ENCODE results near the gene VKORC1. TPM values are rescaled to one million over a fixed set of nuclear protein-coding genes. Genes with fewer than 3 reads are reported as not detected.

Gene VKORC1
- total RNA-seq, 1 experiment from 2014 or later, result 119 TPM

DNA sequence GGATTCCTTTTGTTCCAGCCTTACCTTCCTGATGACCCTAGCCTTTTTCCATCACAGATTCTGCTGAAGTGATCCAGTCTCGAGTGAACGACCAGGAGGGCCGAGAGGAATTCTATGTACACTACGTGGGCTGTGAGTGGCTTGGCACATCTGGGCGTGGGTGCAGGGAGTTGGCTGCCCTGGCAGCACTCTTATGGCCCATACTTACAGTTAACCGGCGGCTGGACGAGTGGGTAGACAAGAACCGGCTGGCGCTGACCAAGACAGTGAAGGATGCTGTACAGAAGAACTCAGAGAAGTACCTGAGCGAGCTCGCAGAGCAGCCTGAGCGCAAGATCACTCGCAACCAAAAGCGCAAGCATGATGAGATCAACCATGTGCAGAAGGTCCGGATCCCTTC lies 25.5 kb upstream of the VKORC1 start:
- no peaks in the 10 kb centered on the region for H3K27me3 ChIP-seq (replicated peaks)
- DNase-seq (ENCODE audit: low read depth in 1 of 2, low spot score in 2 of 2), result no peak
- peaks cover 51% of the 10 kb centered on the region for H3K36me3 ChIP-seq
- H3K27ac ChIP-seq, result no peak overlapping the region
- no peak overlapping the region for H3K4me3 ChIP-seq
- H3K4me1 ChIP-seq (replicated peaks), result peaks cover 10% of the 10 kb centered on the region
- no peaks in the 10 kb centered on the region for H3K9me3 ChIP-seq (replicated peaks)

DNA sequence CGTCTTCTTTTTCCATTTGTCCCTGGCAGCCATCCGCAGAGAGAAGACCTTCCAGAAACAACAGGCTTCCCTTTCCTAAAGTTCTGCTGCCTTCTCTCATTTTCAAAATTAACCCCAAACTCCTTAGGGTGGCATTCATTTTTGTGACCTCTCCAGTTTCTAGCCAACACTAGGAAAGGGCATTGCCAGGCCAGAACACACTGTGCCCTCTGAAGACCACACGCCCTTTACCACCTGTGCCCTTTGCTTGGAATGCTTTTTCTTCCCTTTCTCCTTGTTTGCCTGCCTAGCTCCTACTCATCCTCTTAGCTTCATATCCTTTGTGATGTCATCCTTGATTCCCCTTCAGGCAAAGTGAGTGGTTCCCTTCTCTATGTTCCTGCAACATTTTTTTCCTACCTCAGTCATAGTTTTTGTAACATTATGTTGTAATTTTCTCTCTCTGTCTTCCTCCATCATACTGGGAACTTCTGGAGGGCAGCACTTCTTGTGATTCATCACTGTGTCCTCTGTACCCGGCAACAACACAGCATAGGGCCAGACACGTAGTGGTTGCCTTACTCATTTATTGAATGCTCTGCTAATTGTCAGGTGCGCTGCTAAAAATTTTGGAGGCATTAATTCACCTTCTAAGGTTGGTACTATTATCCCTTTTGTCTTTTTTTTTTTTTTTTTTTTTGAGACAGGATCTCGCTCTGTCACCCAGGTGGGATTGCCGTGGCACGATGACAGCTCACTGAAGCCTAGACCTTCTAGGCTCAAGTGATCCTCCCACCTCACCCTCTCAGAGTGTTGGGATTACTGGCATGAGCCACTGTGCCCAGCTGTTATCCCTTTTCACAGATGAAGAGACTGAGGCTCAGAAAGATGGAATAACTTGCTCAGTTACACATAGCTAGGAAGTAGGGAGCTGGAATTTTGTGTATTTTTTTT lies 23.9 kb upstream of the VKORC1 start:
- peaks cover 45% of the 10 kb centered on the region for H3K36me3 ChIP-seq
- H3K9me3 ChIP-seq (replicated peaks), result no peaks in the 10 kb centered on the region
- no peak for DNase-seq (ENCODE audit: low read depth in 1 of 2, low spot score in 2 of 2)
- H3K27ac ChIP-seq, result peak overlapping the region; percentile 36
- H3K4me1 ChIP-seq (replicated peaks), result peaks cover 10% of the 10 kb centered on the region
- no peaks in the 10 kb centered on the region for H3K27me3 ChIP-seq (replicated peaks)
- peak overlapping the region; percentile 84 for H3K4me3 ChIP-seq

DNA sequence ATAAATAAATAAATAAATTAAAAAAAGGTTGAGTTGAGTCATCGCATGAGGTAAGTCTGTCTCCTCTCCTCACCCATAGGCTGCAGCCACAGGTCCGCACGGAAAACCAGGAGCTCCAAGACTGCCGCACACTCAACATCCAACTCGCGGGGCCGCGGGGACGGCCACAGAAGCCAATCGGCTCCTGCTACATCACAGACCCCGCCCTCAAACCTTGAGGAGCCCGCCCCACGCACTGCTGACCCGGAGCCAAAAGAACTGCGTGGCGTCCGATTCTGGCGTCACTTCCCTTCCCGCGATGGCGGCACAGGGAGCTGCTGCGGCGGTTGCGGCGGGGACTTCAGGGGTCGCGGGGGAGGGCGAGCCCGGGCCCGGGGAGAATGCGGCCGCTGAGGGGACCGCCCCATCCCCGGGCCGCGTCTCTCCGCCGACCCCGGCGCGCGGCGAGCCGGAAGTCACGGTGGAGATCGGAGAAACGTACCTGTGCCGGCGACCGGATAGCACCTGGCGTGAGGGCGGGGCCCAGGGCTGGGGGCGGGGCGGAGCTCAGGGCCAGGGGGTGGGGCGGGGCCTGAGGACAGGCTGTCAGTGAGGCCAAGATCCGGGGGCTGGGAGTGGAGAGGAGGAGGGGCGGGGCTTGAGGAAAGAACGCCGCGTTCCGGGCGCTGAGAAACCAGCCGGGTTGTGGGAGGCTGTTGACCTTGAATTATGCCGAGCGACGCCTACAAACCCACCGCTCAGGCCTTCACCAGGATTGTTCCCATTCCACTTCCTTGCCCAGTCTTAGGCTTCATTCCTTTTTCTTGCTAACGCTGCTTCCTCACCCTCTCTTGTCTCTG lies 23.0 kb upstream of the VKORC1 start, which contains the start of gene KAT8:
Gene KAT8 (plus strand): TSS at position 281 of the 839 bp plus-strand sequence. CDS start 18 bp downstream, at position 299.
- no peaks in the 10 kb centered on the region for H3K27me3 ChIP-seq (replicated peaks)
- H3K36me3 ChIP-seq, result peaks cover 45% of the 10 kb centered on the region
- DNase-seq (ENCODE audit: low read depth in 1 of 2, low spot score in 2 of 2), result peak; percentile 97 to 99

DNA sequence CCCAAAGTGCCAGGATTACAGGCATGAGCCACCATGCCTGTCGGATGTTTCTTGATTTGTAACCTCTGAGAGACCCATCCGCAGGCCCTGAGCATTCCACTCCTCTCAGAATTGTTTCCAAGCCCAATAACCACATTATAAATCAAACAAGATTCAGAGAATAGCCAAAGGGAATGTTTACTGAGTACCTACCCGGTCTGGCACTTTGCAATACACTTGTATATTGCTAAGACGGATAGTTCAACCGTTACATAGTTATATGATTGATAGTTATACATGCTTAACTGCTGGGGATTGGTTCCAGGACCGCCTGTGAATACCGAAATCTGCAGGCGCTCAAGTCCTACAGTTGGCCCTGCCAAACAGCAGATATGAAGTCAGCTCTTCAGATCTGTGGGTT lies 19.9 kb upstream of the VKORC1 start:
- no peaks in the 10 kb centered on the region for H3K27me3 ChIP-seq (replicated peaks)
- H3K4me1 ChIP-seq (replicated peaks), result peaks cover 10% of the 10 kb centered on the region
- peaks cover 47% of the 10 kb centered on the region for H3K36me3 ChIP-seq
- no peak overlapping the region for H3K27ac ChIP-seq
- no peak overlapping the region for H3K4me3 ChIP-seq
- H3K9me3 ChIP-seq (replicated peaks), result no peaks in the 10 kb centered on the region
- no peak for DNase-seq (ENCODE audit: low read depth in 1 of 2, low spot score in 2 of 2)

More for the DNA sequence above, 23.0 kb upstream of the VKORC1 start, which contains the start of gene KAT8:
- H3K9me3 ChIP-seq (replicated peaks), result no peaks in the 10 kb centered on the region
- peaks cover 10% of the 10 kb centered on the region for H3K4me1 ChIP-seq (replicated peaks)
- H3K27ac ChIP-seq, result peak within 1 kb of the TSS; percentile 78
- H3K4me3 ChIP-seq, result peak within 1 kb of the TSS; percentile 84

DNA sequence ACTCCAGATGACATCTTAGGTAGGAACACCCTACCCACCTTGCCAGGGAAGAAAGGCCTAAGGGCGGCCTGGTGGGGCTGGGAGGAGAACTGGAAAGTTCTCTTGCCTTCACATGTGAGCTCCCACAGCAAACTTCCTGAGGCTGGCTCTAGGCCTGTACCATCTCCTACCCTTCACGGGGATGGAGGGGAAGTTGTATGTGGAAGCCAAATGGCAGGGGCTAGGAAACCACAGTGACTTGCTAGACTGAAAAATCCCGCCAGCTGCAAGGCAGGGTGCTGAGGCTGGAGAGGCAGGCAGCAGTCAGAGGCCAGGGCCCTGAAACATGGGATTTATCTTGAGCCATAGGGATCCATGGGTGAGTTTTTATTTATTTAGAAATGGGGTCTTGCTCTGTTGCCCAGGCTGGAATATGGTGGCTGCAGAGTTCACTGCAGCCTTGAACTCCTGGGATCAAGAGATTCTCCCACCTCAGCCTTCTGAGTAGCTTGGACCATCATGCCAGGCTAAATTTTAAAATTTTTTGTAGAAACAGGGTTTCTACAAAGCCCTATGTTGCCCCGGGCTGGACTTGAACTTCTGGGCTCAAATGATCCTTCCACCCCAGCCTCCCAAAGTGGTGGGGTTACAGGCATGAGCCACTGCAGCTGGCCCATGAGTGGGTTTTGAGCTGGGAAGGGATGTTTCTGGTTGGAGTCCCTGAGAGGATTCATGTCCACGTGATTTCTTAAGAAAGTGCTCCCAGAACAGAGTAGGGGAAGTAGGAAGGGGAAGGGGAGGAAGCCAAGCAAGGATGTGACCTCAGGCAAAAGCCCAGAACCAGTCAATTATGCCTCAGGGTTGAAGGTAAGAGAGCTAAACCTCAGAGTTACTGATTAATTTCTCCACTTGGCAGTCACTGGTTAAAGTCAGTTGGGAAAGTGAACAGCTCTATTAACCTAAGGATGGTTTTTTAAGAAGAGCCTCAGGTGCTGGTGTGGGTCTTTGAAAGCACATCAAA lies 18.8 kb upstream of the VKORC1 start:
- Histone ChIP-seq H3K4me1 (replicated peaks) (peaks cover 16% of the 10 kb centered on the region), H3K27ac (no peak overlapping the region), H3K36me3 (peaks cover 51% of the 10 kb centered on the region), H3K27me3 (replicated peaks) (no peaks in the 10 kb centered on the region), H3K9me3 (replicated peaks) (no peaks in the 10 kb centered on the region), H3K4me3 (no peak overlapping the region)
- no peak for DNase-seq (ENCODE audit: low read depth in 1 of 2, low spot score in 2 of 2)

DNA sequence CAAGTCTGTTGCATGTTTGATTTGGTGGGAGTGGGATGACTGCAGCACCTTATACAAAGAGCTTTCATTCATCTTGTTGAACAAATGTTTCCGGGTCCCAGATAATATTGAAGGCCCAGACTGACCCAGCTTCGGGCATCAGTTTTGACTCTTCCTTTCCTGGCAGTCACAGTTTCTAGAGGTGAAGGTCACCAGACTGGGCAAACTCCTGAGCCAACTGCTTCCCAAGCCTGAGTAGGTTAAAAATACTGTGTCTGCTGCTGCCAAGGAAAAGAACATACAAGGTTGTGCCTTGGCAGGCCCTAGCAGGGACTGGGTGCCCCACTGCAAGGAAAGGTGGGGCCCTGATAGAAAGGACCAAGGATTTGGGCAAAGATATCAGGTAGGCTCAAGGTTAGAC lies 18.1 kb upstream of the VKORC1 start:
- no peaks in the 10 kb centered on the region for H3K27me3 ChIP-seq (replicated peaks)
- H3K4me1 ChIP-seq (replicated peaks), result peaks cover 17% of the 10 kb centered on the region
- H3K36me3 ChIP-seq, result peaks cover 54% of the 10 kb centered on the region
- H3K9me3 ChIP-seq (replicated peaks), result no peaks in the 10 kb centered on the region
- H3K4me3 ChIP-seq, result no peak overlapping the region
- no peak for DNase-seq (ENCODE audit: low read depth in 1 of 2, low spot score in 2 of 2)
- no peak overlapping the region for H3K27ac ChIP-seq

DNA sequence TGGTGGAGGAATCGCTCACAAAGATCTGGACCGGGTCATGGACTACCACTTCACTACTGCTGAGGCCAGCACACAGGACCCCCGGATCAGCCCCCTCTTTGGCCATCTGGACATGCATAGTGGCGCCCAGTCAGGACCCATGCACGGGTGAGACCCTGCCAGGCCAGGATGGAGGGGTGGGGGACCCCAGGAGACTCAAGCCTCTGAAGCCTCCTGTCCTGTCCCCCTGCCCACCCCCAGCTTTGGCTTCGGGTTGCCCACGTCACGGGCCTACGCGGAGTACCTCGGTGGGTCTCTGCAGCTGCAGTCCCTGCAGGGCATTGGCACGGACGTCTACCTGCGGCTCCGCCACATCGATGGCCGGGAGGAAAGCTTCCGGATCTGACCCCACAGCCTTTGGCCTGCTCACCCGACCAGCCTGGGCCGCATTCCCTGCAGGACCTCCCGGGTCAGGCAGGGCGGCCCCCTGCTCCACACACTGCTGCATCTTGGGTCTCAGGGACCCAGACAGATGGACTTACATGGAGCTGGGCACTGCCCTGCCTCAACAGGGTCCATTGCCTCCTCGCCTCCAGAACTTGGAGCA lies 17.4 kb upstream of the VKORC1 start:
- Histone ChIP-seq H3K27me3 (replicated peaks) (no peaks in the 10 kb centered on the region), H3K4me1 (replicated peaks) (peaks cover 17% of the 10 kb centered on the region), H3K36me3 (peaks cover 54% of the 10 kb centered on the region), H3K9me3 (replicated peaks) (no peaks in the 10 kb centered on the region), H3K4me3 (no peak overlapping the region), H3K27ac (no peak overlapping the region)
- no peak for DNase-seq (ENCODE audit: low read depth in 1 of 2, low spot score in 2 of 2)

DNA sequence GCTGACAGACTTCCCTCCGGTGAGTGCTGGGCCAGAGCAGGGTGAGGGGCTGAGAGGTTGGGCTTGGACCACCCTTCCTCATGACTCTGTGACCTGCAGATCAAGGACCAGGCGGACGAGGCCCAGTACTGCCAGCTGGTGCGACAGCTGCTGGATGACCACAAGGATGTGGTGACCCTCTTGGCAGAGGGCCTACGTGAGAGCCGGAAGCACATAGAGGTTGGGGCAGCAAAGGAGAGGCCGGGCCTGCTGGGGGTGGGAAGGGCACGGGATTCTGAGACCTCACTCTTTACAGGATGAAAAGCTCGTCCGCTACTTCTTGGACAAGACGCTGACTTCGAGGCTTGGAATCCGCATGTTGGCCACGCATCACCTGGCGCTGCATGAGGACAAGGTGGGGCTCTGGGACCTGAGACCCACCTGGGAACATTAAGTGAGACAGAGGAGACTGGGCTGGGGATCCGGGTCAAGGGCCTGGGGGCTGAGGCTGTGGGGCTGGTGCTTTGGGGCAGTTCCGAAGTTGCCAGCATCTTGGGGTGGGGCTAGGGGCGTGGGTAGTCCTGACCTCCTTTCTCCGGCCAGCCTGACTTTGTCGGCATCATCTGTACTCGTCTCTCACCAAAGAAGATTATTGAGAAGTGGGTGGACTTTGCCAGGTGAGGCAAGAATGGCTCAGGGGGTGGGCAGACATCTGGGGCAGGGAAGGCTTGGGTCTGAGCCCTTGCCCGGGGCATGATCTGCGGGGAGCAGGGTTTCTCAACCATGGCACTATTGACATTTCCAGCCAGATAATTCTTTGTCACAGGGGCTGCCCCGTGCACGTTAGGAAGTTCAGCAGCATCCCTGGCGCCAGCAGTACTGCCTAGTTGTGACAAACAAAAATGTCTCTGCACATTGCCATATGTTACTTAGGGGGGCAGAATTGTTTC lies 15.8 kb upstream of the VKORC1 start:
- no peak overlapping the region for H3K4me3 ChIP-seq

DNA sequence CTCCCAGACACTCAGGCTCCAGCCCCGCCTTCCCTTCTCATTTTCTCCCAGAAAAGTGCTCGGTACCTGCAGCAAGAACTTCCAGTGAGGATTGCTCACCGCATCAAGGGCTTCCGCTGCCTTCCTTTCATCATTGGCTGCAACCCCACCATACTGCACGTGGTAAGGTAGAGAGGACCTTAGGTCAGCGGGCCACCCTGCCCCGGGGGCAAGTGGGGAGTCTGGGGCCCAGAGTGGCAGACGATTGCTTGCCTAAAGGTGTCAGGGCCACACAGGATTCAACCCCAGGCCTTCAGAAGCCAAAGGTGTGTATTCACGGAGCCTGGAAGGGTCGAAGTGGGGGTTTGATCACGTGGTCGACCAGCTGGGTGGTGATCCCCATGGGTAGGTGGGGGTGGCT lies 15.0 kb upstream of the VKORC1 start:
- peaks cover 51% of the 10 kb centered on the region for H3K36me3 ChIP-seq
- no peaks in the 10 kb centered on the region for H3K9me3 ChIP-seq (replicated peaks)
- no peak for DNase-seq (ENCODE audit: low read depth in 1 of 2, low spot score in 2 of 2)
- peak overlapping the region; percentile 98 for H3K4me3 ChIP-seq
- no peaks in the 10 kb centered on the region for H3K27me3 ChIP-seq (replicated peaks)
- H3K27ac ChIP-seq, result no peak overlapping the region
- peaks cover 19% of the 10 kb centered on the region for H3K4me1 ChIP-seq (replicated peaks)

More for the DNA sequence above, 15.8 kb upstream of the VKORC1 start:
- Histone ChIP-seq H3K9me3 (replicated peaks) (no peaks in the 10 kb centered on the region), H3K27ac (no peak overlapping the region), H3K4me1 (replicated peaks) (peaks cover 19% of the 10 kb centered on the region), H3K27me3 (replicated peaks) (no peaks in the 10 kb centered on the region), H3K36me3 (peaks cover 51% of the 10 kb centered on the region)
- no peak for DNase-seq (ENCODE audit: low read depth in 1 of 2, low spot score in 2 of 2)

DNA sequence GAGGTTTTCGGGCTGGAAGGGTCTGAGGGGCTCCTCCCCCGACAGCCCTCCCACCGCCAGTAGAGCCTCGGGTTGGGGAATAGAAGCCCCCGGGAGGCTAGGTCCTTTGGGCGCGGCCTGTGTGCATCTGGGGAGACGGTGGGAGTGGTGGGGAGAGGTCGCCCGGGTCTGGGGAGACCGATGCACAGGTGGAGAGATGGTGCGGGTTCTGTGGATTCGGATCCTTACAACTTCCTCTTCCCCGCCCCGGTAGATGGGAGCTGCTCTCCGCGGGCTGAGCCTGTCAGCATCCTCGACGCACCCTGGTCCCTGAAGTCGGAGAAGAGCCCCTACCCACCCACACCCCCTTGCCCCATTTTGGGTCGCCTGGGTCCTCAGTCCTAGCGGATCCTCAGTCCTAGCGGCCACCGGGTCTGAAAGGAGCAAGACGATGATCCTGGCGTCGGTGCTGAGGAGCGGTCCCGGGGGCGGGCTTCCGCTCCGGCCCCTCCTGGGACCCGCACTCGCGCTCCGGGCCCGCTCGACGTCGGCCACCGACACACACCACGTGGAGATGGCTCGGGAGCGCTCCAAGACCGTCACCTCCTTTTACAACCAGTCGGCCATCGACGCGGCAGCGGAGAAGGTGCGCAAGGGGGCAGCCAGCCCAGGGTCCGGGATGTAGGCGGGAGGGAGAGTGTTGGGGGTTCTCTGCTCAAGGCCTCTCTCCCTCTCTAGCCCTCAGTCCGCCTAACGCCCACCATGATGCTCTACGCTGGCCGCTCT lies 14.4 kb upstream of the VKORC1 start:
- Histone ChIP-seq H3K4me1 (replicated peaks) (peaks cover 19% of the 10 kb centered on the region), H3K36me3 (peaks cover 51% of the 10 kb centered on the region), H3K27me3 (replicated peaks) (no peaks in the 10 kb centered on the region), H3K27ac (peak overlapping the region; percentile 68), H3K9me3 (replicated peaks) (no peaks in the 10 kb centered on the region), H3K4me3 (peak overlapping the region; percentile 98)
- DNase-seq (ENCODE audit: low read depth in 1 of 2, low spot score in 2 of 2), result no peak

DNA sequence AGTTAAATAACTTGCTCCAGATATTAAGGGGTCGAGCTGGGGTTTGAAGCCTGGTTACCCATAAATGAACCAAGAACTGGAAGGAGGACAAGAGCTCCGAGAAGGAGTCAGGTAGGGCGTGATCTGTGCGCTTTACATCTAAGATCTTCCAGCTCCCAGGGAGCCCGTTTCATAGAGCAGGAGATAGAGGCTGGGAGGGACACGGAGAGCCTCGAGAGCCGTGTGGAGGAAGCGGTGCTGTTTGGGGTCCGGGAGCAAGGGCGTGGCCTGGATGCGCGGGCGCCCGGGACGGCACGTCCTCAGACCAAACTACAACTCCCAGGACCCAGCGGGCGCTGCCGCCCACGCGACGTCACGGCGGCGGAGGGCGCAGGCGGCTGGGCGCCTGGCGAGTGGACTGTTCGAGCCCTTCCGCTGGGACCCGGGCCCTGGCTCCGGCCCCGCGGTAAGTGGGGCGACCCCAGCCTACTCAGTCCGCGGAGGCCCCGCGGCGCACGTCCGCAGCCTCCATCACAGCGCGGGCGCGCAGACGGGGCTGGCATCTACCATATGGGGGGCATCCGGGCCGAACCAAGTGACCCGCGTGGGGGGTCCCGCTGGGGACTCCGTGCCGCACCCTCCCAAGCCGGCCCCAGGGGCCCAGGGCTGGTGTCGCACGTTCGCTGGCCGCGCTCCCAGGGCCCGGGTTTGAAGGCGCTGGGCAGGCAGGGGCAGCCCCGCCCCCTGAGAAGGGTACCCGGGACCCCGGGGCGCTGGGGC lies 13.6 kb upstream of the VKORC1 start, which contains the start of gene BCKDK:
Gene BCKDK (plus strand): TSS at position 352 of the 759 bp plus-strand sequence. CDS start 838 bp downstream, outside the sequence.
- H3K27me3 ChIP-seq (replicated peaks), result no peaks in the 10 kb centered on the region

More for the DNA sequence above, 13.6 kb upstream of the VKORC1 start, which contains the start of gene BCKDK:
- peaks cover 19% of the 10 kb centered on the region for H3K4me1 ChIP-seq (replicated peaks)
- peak within 1 kb of the TSS; percentile 98 for H3K4me3 ChIP-seq
- DNase-seq (ENCODE audit: low read depth in 1 of 2, low spot score in 2 of 2), result peak; percentile 59 to 81
- no peaks in the 10 kb centered on the region for H3K9me3 ChIP-seq (replicated peaks)
- peak within 1 kb of the TSS; percentile 68 for H3K27ac ChIP-seq
- H3K36me3 ChIP-seq, result peaks cover 51% of the 10 kb centered on the region
